ENCODE measurements around the gene WDR70. TPM values are rescaled to one million over a fixed set of nuclear protein-coding genes. Genes with fewer than 3 reads are reported as not detected.

Gene WDR70
- total and polyA plus RNA-seq, 12 donors: 9.2 to 26.0 (median 18.4) TPM

DNA sequence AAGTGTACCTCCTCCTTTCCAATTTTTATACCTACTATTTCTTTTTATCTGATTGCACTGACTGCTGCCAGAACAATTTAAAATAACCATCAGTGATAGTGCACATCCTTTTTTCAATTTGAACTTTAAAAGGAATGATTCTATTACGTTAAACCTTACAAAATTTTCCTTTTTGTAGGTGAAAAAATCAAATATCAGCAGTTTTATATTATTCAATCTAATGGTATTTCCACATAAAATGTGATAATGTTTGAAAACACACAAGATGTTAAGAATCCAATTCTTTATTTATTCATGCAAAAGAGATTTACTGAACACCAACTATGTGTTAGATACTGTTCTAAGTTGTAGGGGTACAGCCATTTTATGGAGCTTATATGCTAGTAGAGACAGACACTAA, 355.0 kb downstream of the WDR70 start:
- peaks cover 0 to 54% (median 7%) of the 10 kb centered on the region in 9 donors for H3K36me3 ChIP-seq
- intact Hi-C loops (cut with DNase I): no loop called here
- ATAC-seq: no peak
- no peaks in the 10 kb centered on the region for H3K9me3 ChIP-seq
- H3K4me1 ChIP-seq: peaks cover 0 to 22% (median 0%) of the 10 kb centered on the region in 9 donors
- H3K27me3 ChIP-seq: no peaks in the 10 kb centered on the region
- WGBS, 2 donors: 0% methylated on average over 1 of the region's 1 CpG
- H3K4me3 ChIP-seq: no peak overlapping the region
- TF ChIP-seq, protein P1, sequence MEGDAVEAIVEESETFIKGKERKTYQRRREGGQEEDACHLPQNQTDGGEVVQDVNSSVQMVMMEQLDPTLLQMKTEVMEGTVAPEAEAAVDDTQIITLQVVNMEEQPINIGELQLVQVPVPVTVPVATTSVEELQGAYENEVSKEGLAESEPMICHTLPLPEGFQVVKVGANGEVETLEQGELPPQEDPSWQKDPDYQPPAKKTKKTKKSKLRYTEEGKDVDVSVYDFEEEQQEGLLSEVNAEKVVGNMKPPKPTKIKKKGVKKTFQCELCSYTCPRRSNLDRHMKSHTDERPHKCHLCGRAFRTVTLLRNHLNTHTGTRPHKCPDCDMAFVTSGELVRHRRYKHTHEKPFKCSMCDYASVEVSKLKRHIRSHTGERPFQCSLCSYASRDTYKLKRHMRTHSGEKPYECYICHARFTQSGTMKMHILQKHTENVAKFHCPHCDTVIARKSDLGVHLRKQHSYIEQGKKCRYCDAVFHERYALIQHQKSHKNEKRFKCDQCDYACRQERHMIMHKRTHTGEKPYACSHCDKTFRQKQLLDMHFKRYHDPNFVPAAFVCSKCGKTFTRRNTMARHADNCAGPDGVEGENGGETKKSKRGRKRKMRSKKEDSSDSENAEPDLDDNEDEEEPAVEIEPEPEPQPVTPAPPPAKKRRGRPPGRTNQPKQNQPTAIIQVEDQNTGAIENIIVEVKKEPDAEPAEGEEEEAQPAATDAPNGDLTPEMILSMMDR (IDR thresholded peaks at IDR 0.05): no peak
- DNase-seq: no peak
- H3K27ac ChIP-seq: no peak overlapping the region

DNA sequence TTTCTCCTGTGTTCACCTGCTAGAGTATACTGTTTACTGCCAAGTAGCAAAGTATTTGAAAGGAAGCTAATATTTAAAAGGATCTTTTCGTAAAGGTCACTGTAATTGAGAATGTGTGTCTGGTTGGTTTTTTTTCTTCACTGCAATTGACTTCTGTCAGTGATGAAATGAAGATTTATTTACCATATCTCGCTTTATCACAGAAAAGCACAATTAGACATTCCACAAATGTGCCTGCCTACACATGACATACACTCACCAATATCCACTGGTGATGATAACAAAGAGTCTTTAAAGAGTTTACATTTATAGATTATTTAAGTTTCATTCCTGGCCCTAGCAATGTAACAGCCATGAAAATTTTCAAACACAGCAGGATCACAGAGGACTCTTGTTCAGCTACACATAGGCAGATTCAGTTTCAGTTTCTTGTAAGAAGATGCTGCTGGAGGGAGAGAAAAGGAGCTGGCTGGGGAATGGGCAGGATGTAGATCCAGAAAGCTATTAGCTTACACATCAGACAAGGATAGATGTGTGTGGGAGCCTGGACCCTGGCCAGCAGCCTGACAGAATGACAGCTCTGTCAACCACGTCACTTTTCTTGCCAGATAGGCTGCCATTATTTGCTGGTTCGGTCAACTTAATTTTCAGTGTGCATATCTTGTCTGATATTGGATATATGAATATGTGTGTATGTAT, 356.7 kb downstream of the WDR70 start:
- intact Hi-C loops (cut with DNase I): no loop called here
- Histone ChIP-seq H3K36me3 (peaks cover 0 to 38% (median 7%) of the 10 kb centered on the region in 9 donors), H3K4me3 (no peak overlapping the region), H3K9me3 (no peaks in the 10 kb centered on the region), H3K27me3 (no peaks in the 10 kb centered on the region), H3K27ac (no peak overlapping the region), H3K4me1 (peaks cover 0 to 38% (median 5%) of the 10 kb centered on the region in 9 donors)
- ATAC-seq (no peak), DNase-seq (no peak)
- TF ChIP-seq, protein P1 (IDR thresholded peaks at IDR 0.05): no peak
- 59 to 61% methylated on average over 4 of the region's 4 CpGs for WGBS, 2 donors

DNA sequence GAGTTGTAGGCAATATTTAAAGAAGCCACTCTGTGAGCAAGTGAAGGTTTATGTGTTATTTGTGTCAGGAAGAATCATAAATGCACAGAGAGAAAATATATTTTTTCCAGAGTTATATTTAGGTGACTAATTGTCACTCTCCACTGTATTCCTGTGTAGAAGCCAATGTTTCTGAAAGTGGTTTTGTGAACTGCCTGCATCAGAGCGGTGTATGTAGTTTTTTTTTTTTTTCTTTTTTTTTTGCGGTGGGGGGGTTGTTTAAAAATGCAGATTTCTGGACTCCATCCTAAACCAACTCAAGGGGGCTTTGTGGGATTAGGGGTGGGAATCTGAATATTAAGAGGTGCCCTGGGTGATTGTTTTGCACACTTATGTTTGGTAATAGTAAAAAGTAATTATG, 357.3 kb downstream of the WDR70 start:
- intact Hi-C loops (cut with DNase I): no loop called here
- H3K4me1 ChIP-seq: peaks cover 0 to 42% (median 5%) of the 10 kb centered on the region in 9 donors
- no peaks in the 10 kb centered on the region for H3K9me3 ChIP-seq
- H3K36me3 ChIP-seq: peaks cover 0 to 32% (median 1%) of the 10 kb centered on the region in 9 donors
- ATAC-seq: no peak
- WGBS, 2 donors: 92 to 95% methylated on average over 2 of the region's 2 CpGs
- TF ChIP-seq, protein P1 (IDR thresholded peaks at IDR 0.05): no peak
- no peak overlapping the region for H3K4me3 ChIP-seq
- H3K27ac ChIP-seq: no peak overlapping the region
- DNase-seq: no peak
- no peaks in the 10 kb centered on the region for H3K27me3 ChIP-seq

DNA sequence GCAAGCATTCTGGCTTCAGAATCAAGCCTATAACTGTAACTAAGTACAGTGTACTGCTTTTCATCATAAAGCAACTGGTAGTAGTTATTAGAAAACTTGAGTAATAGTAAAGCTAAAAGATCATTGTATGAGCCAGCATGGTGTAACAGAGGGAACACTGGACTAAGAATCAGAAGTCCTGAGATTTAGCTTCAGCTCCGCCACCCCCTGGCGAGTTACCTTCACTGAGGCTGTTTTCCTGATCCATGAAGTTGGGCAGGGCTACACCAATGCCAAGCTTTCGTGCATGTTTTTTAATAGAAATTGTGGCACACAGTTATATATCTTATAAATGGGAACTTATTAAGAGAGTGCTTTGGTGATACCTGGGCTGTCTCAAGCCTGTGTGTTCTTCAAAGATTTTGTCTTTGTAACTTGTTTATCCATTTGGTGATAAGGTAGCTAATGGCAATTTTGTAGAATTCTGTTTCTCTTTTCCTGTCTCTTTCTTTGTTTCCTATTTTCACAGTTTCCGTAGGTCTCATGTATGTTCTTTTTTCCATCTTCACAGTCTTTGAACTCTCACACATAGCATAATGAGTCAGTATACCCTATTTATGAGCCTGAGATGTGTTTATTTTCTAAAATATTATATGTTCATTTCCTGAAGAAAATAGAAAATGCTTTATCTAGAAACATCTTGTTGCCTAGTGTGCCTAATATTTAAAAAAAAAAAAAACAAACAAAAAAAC, 358.4 kb downstream of the WDR70 start:
- no peak for ATAC-seq
- WGBS, 2 donors: 95 to 97% methylated on average over 4 of the region's 4 CpGs
- no peak overlapping the region for H3K27ac ChIP-seq

More for the DNA sequence above, 358.4 kb downstream of the WDR70 start:
- intact Hi-C loops (cut with DNase I): no loop called here
- no peak overlapping the region for H3K4me3 ChIP-seq
- DNase-seq: no peak
- H3K36me3 ChIP-seq: peaks cover 0 to 26% (median 0%) of the 10 kb centered on the region in 9 donors
- no peaks in the 10 kb centered on the region for H3K27me3 ChIP-seq
- H3K9me3 ChIP-seq: no peaks in the 10 kb centered on the region
- TF ChIP-seq, protein P1 (IDR thresholded peaks at IDR 0.05): no peak
- H3K4me1 ChIP-seq: peaks cover 0 to 45% (median 5%) of the 10 kb centered on the region in 9 donors
